CD4-positive, alpha-beta T cell (primary cell): Measurements from ENCODE around the gene TTYH3. TPM values are rescaled to one million over a fixed set of nuclear protein-coding genes. Genes with fewer than 3 reads are reported as not detected.

Experiments used
- ATAC-seq: fragments of 200-7000 bp; cut with Tn5 transposase; one replicate; pipeline ENCODE4 v1.10.0; 2022; ENCODE audit warnings: mild to moderate bottlenecking; ENCODE audit not compliant: poor library complexity
- CTCF ChIA-PET: fragments of 350-600 bp; sonication (Branson Sonifier 250); formaldehyde crosslinking; loops from one replicate; lab custom pipeline; 2021; ENCODE audit warnings: antibody characterized with exemption, inconsistent platforms; lab: Charles Lee
- POLR2A ChIA-PET: fragments of 350-600 bp; sonication (Branson Sonifier 250); formaldehyde crosslinking; loops from one replicate; lab custom pipeline; 2021; ENCODE audit warnings: antibody characterized with exemption, inconsistent platforms; lab: Charles Lee
- DNase-seq, 14 experiments: peaks; one replicate each; pipeline ENCODE4 v3.0.0-alpha.2; 2013 to 2020; ENCODE audit warnings: mixed read lengths in 2 of 14
- H3K27ac ChIP-seq, 2 donors: one replicate each; pipeline versions ENCODE4 v1.5.1 to v1.7.0; 2013; ENCODE audit warnings: low read length in 2 of 2, low read depth in 1 of 2, mild to moderate bottlenecking in 1 of 2
- H3K27me3 ChIP-seq, 2 experiments: 1 replicate in 1 of 2; 2 replicates in 1 of 2; pipeline versions ENCODE4 v1.6.1 to v1.7.0; 2013; ENCODE audit warnings: low read length in 2 of 2, control low read depth in 1 of 2, mild to moderate bottlenecking in 1 of 2, moderate library complexity in 1 of 2; ENCODE audit not compliant: insufficient read depth in 2 of 2, control insufficient read depth in 1 of 2
- H3K36me3 ChIP-seq: one replicate; pipeline ENCODE4 v1.6.1; 2013; ENCODE audit warnings: low read length, control low read depth; ENCODE audit not compliant: insufficient read depth
- H3K4me1 ChIP-seq: one replicate; pipeline ENCODE4 v1.6.1; 2013; ENCODE audit warnings: low read length, control low read depth; ENCODE audit not compliant: insufficient read depth
- H3K4me3 ChIP-seq: one replicate; pipeline ENCODE4 v1.5.1; 2013; ENCODE audit warnings: mild to moderate bottlenecking, low read length, moderate library complexity
- H3K9me3 ChIP-seq, 2 experiments: 1 replicate in 1 of 2; 2 replicates in 1 of 2; pipeline versions ENCODE4 v1.6.1 to v1.7.0; 2013; ENCODE audit warnings: low read length in 2 of 2, mild to moderate bottlenecking in 2 of 2, control low read depth in 1 of 2, moderate library complexity in 1 of 2; ENCODE audit not compliant: control insufficient read depth in 1 of 2, insufficient read depth in 1 of 2
- H3K27ac Mint-ChIP-seq: one replicate; pipeline ENCODE4 v1.8.0; 2020; ENCODE audit warnings: mixed read lengths
- H3K27me3 Mint-ChIP-seq: one replicate; pipeline ENCODE4 v1.8.0; 2021; ENCODE audit warnings: mixed read lengths
- H3K36me3 Mint-ChIP-seq: one replicate; pipeline ENCODE4 v1.8.0; 2021; ENCODE audit warnings: low read depth, mixed read lengths
- H3K4me1 Mint-ChIP-seq: one replicate; pipeline ENCODE4 v1.8.0; 2021; ENCODE audit warnings: low read depth, mixed read lengths
- H3K4me3 Mint-ChIP-seq: one replicate; pipeline ENCODE4 v1.8.0; 2020; ENCODE audit warnings: mild to moderate bottlenecking, mixed read lengths
- H3K9me3 Mint-ChIP-seq: one replicate; pipeline ENCODE4 v1.8.0; 2020; ENCODE audit warnings: mixed read lengths
- CTCF ChIP-seq: fragments of 200-600 bp; IDR thresholded peaks from one replicate; pipeline ENCODE4 v1.8.0; 2022; ENCODE audit warnings: antibody characterized with exemption, mild to moderate bottlenecking
- intact Hi-C, 2 experiments: fragments of 100-400 bp; cut with DNase I in 1 of 2; cut with micrococcal nuclease in 1 of 2; formaldehyde crosslinking; loops; one replicate each; pipeline versions ENCODE4 v1.15.1 to v1.9.0; 2023 to 2025; cut with DNase I, micrococcal nuclease
- total RNA-seq, 174 experiments: library from RNA in 2 of 174; stranded (reverse) in 2 of 174; gene quantifications; one replicate each; pipeline ENCODE4 v1.2.3 and lab custom pipeline; 2021 to 2026

TTYH3 gene
- total RNA-seq, 2 experiments from 2014 or later, result 7.9 to 9.3 TPM

- no peaks in the 10 kb centered on the region for H3K9me3 Mint-ChIP-seq
- ATAC-seq, result no peak
- no peaks in the 10 kb centered on the region for H3K9me3 ChIP-seq
- H3K36me3 ChIP-seq, result no peaks in the 10 kb centered on the region
- intact Hi-C loops, result loop anchor here in 1 of 2 experiments (5.0 kb wide), 1 partner anchor 46 kb away; no protein-coding TSS in a partner anchor
- H3K4me1 Mint-ChIP-seq, result no peaks in the 10 kb centered on the region
- no peaks in the 10 kb centered on the region for H3K4me1 ChIP-seq
- no peaks in the 10 kb centered on the region for H3K27me3 Mint-ChIP-seq
- H3K4me3 ChIP-seq, result no peak overlapping the region
- no peak overlapping the region for H3K27ac ChIP-seq
- ChIA-PET CTCF (no interaction called here), POLR2A (no interaction called here)
- H3K27ac Mint-ChIP-seq, result no peak overlapping the region
- TF ChIP-seq CTCF, result no peak
- H3K36me3 Mint-ChIP-seq, result peaks cover 6% of the 10 kb centered on the region
- H3K27me3 ChIP-seq, result no peaks in the 10 kb centered on the region
- H3K4me3 Mint-ChIP-seq, result no peak overlapping the region
- DNase-seq, result no peak
Measured at GRCh38 chr7:2657920-2658671, 26.3 kb downstream of the TTYH3 start.

GRCh38 chr7:2658941-2659340 lies 27.2 kb downstream of the TTYH3 start:
- no peaks in the 10 kb centered on the region for H3K27me3 ChIP-seq
- Mint-ChIP-seq H3K27me3 (no peaks in the 10 kb centered on the region), H3K4me3 (no peak overlapping the region), H3K36me3 (peaks cover 6% of the 10 kb centered on the region), H3K27ac (no peak overlapping the region), H3K9me3 (no peaks in the 10 kb centered on the region), H3K4me1 (no peaks in the 10 kb centered on the region)
- TF ChIP-seq CTCF, result no peak
- no peak overlapping the region for H3K4me3 ChIP-seq
- ATAC-seq, result no peak
- H3K4me1 ChIP-seq, result no peaks in the 10 kb centered on the region
- no peaks in the 10 kb centered on the region for H3K9me3 ChIP-seq
- H3K27ac ChIP-seq, result no peak overlapping the region
- ChIA-PET POLR2A (no interaction called here), CTCF (no interaction called here)
- intact Hi-C loops, result loop anchor here in 1 of 2 experiments (5.0 kb wide), 1 partner anchor 47 kb away; no protein-coding TSS in a partner anchor
- DNase-seq, result no peak
- H3K36me3 ChIP-seq, result no peaks in the 10 kb centered on the region

- Mint-ChIP-seq H3K36me3 (peaks cover 6% of the 10 kb centered on the region), H3K27me3 (no peaks in the 10 kb centered on the region), H3K4me3 (no peak overlapping the region), H3K9me3 (no peaks in the 10 kb centered on the region), H3K4me1 (no peaks in the 10 kb centered on the region), H3K27ac (no peak overlapping the region)
- Histone ChIP-seq H3K27me3 (no peaks in the 10 kb centered on the region), H3K27ac (no peak overlapping the region), H3K4me1 (no peaks in the 10 kb centered on the region), H3K4me3 (no peak overlapping the region), H3K9me3 (no peaks in the 10 kb centered on the region), H3K36me3 (no peaks in the 10 kb centered on the region)
- TF ChIP-seq CTCF, result no peak
- intact Hi-C loops, result loop anchor here in 1 of 2 experiments (5.0 kb wide), 1 partner anchor 47 kb away; no protein-coding TSS in a partner anchor
- ChIA-PET CTCF (no interaction called here), POLR2A (no interaction called here)
- no peak for DNase-seq
- no peak for ATAC-seq
Measured at GRCh38 chr7:2659556-2660358, 28.0 kb downstream of the TTYH3 start.
